CD14-positive monocyte (primary cell): ENCODE results near the gene SCAMP5. TPM values are rescaled to one million over a fixed set of nuclear protein-coding genes. Genes with fewer than 3 reads are reported as not detected.

ENCODE experiments used
- DNase-seq, 3 donors: peaks; one replicate each; pipeline ENCODE4 v3.0.0-alpha.2; 2011 to 2022
- H2AFZ ChIP-seq: 2 replicates; pipeline ENCODE4 v1.6.0; 2012; ENCODE audit warnings: mild to moderate bottlenecking, low read depth, low read length, inconsistent platforms; ENCODE audit not compliant: insufficient read depth, poor library complexity, severe bottlenecking
- H3K27ac ChIP-seq, 2 donors: 1 replicate in 1 of 2; 2 replicates in 1 of 2; pipeline ENCODE4 v1.5.1; 2012 to 2013; ENCODE audit warnings: low read length in 2 of 2, control low read depth in 1 of 2, inconsistent platforms in 1 of 2, low read depth in 1 of 2, mild to moderate bottlenecking in 1 of 2
- H3K27me3 ChIP-seq, 2 donors: one replicate each; pipeline versions ENCODE4 v1.6.0 to v1.6.1; 2011 to 2013; ENCODE audit warnings: low read length in 2 of 2; ENCODE audit not compliant: control insufficient read depth in 2 of 2, insufficient read depth in 2 of 2
- H3K36me3 ChIP-seq, 2 donors: replicated peaks in 1 of 2; 1 replicate in 1 of 2; 2 replicates in 1 of 2; pipeline versions ENCODE4 v1.5.1 to v1.6.1; 2012 to 2013; ENCODE audit warnings: low read length in 2 of 2, control low read depth in 1 of 2, inconsistent platforms in 1 of 2, mild to moderate bottlenecking in 1 of 2; ENCODE audit not compliant: insufficient read depth in 2 of 2, control insufficient read depth in 1 of 2
- H3K4me1 ChIP-seq, 2 donors: 1 replicate in 1 of 2; 2 replicates in 1 of 2; pipeline versions ENCODE4 v1.5.1 to v1.6.1; 2012 to 2013; ENCODE audit warnings: low read length in 2 of 2, control low read depth in 1 of 2, inconsistent platforms in 1 of 2, mild to moderate bottlenecking in 1 of 2, moderate library complexity in 1 of 2; ENCODE audit not compliant: insufficient read depth in 2 of 2, control insufficient read depth in 1 of 2
- H3K4me2 ChIP-seq: replicated peaks from 2 replicates; pipeline ENCODE3; 2012; ENCODE audit warnings: low read length, moderate library complexity, mild to moderate bottlenecking; ENCODE audit not compliant: poor library complexity, severe bottlenecking; ENCODE audit errors: extremely low read depth
- H3K4me3 ChIP-seq, 3 experiments: fragments of 200-600 bp in 1 of 3; sonication (generic) in 1 of 3; replicated peaks in 1 of 3; 1 replicate in 2 of 3; 2 replicates in 1 of 3; pipeline ENCODE4 v1.5.1; 2011 to 2013; ENCODE audit warnings: low read length in 3 of 3, mild to moderate bottlenecking in 3 of 3, control low read depth in 2 of 3, low read depth in 2 of 3, inconsistent platforms in 1 of 3, moderate library complexity in 1 of 3
- H3K79me2 ChIP-seq: 2 replicates; pipeline ENCODE4 v1.6.0; 2012; ENCODE audit warnings: mild to moderate bottlenecking, control low read depth, inconsistent platforms, low read length, moderate library complexity; ENCODE audit not compliant: insufficient read depth
- H3K9ac ChIP-seq: 2 replicates; pipeline ENCODE4 v1.6.0; 2017; ENCODE audit warnings: low read length, mild to moderate bottlenecking; ENCODE audit not compliant: insufficient read depth, poor library complexity, severe bottlenecking
- H3K9me3 ChIP-seq, 2 donors: replicated peaks in 1 of 2; 1 replicate in 1 of 2; 2 replicates in 1 of 2; pipeline versions ENCODE4 v1.5.1 to v1.6.1; 2012 to 2013; ENCODE audit warnings: low read length in 2 of 2, control low read depth in 1 of 2; ENCODE audit not compliant: control insufficient read depth in 1 of 2, insufficient read depth in 1 of 2
- H4K20me1 ChIP-seq: 2 replicates; pipeline ENCODE4 v1.6.0; 2012; ENCODE audit warnings: mild to moderate bottlenecking, low read length, control low read depth, moderate library complexity; ENCODE audit not compliant: insufficient read depth
- H3K27ac Mint-ChIP-seq, 7 donors: one replicate each; pipeline ENCODE4 v1.8.0; 2020; ENCODE audit warnings: mild to moderate bottlenecking in 7 of 7, mixed read lengths in 7 of 7, moderate library complexity in 6 of 7, inconsistent platforms in 2 of 7
- H3K27me3 Mint-ChIP-seq, 3 donors: one replicate each; pipeline ENCODE4 v1.8.0; 2021 to 2022; ENCODE audit warnings: low read depth in 3 of 3, mild to moderate bottlenecking in 3 of 3, mixed read lengths in 3 of 3, moderate library complexity in 3 of 3, inconsistent platforms in 1 of 3
- H3K36me3 Mint-ChIP-seq, 2 donors: one replicate each; pipeline ENCODE4 v1.8.0; 2020; ENCODE audit warnings: mixed read lengths in 2 of 2, inconsistent platforms in 1 of 2, mild to moderate bottlenecking in 1 of 2
- H3K4me1 Mint-ChIP-seq: one replicate; pipeline ENCODE4 v1.8.0; 2020; ENCODE audit warnings: mild to moderate bottlenecking, mixed read lengths
- H3K4me3 Mint-ChIP-seq, 2 donors: one replicate each; pipeline ENCODE4 v1.8.0; 2020; ENCODE audit warnings: mild to moderate bottlenecking in 2 of 2, mixed read lengths in 2 of 2, moderate library complexity in 1 of 2
- H3K9me3 Mint-ChIP-seq, 7 donors: one replicate each; pipeline ENCODE4 v1.8.0; 2020 to 2022; ENCODE audit warnings: mixed read lengths in 7 of 7, mild to moderate bottlenecking in 6 of 7, moderate library complexity in 6 of 7, inconsistent platforms in 2 of 7
- CTCF ChIP-seq: fragments of 200-600 bp; IDR thresholded peaks from one replicate; pipeline ENCODE4 v1.8.0; 2022; ENCODE audit warnings: antibody characterized with exemption, mild to moderate bottlenecking
- WGBS: methylation state at CpG from one replicate; pipeline ENCODE4 v1.1.5; 2013; ENCODE audit warnings: missing lambda C conversion rate; ENCODE audit not compliant: insufficient coverage; 5-methylcytosine and 5-hydroxymethylcytosine counted together
- intact Hi-C, 2 donors: fragments of 100-400 bp; cut with micrococcal nuclease; formaldehyde crosslinking; loops; one replicate each; pipeline versions ENCODE4 v1.15.0 to v1.15.1; 2023
- polyA plus RNA-seq, 3 donors: library from polyadenylated mRNA; depleted of rRNA in 1 of 3; unstranded in 2 of 3; stranded (reverse) in 1 of 3; fragments of 300-500 nt in 2 of 3; fragments of >200 nt in 1 of 3; fragmentation: Illumina TruSeq in 2 of 3; gene quantifications; 1 replicate in 2 of 3; 2 replicates in 1 of 3; pipeline ENCODE4 v1.2.3, GENCODE V29; 2012 to 2021

The SCAMP5 gene
- polyA plus RNA-seq, 3 donors: 0.08 to 0.32 TPM; not detected in 1

- H2AFZ ChIP-seq: no peak overlapping the region
- H3K9me3 ChIP-seq: no peaks in the 10 kb centered on the region
- 78% methylated on average over 2 of the region's 6 CpGs for WGBS
- peaks cover 31 to 39% of the 10 kb centered on the region in 2 donors for H3K36me3 Mint-ChIP-seq
- H4K20me1 ChIP-seq: no peaks in the 10 kb centered on the region
- peaks cover 0 to 1% (median 0%) of the 10 kb centered on the region in 7 donors for H3K9me3 Mint-ChIP-seq
- H3K27ac ChIP-seq: peak overlapping the region in 1 of 2 donors; percentile 70
- peaks cover 0 to 2% (median 1%) of the 10 kb centered on the region in 3 donors for H3K27me3 Mint-ChIP-seq
- no peak for TF ChIP-seq CTCF
- peak overlapping the region in 5 of 7 donors; percentile 63 to 82 (median 79) for H3K27ac Mint-ChIP-seq
- peaks cover 90% of the 10 kb centered on the region for H3K4me1 Mint-ChIP-seq
- no peak for DNase-seq
- no peaks in the 10 kb centered on the region for H3K36me3 ChIP-seq
- H3K9ac ChIP-seq: no peak overlapping the region
- no peak overlapping the region for H3K4me2 ChIP-seq
- intact Hi-C loops: loop anchor here in 1 of 2 donors (5.0 kb wide), 1 partner anchor 33 kb away; no protein-coding TSS in a partner anchor
- no peaks in the 10 kb centered on the region for H3K27me3 ChIP-seq
- no peak overlapping the region for H3K4me3 Mint-ChIP-seq
- peaks cover 15% of the 10 kb centered on the region for H3K79me2 ChIP-seq
- no peak overlapping the region for H3K4me3 ChIP-seq
- peaks cover 77 to 84% of the 10 kb centered on the region in 2 donors for H3K4me1 ChIP-seq
Measured at GRCh38 chr15:75033809-75034208, 38.4 kb downstream of the SCAMP5 start.

- Mint-ChIP-seq H3K9me3 (peaks cover 0 to 1% (median 0%) of the 10 kb centered on the region in 7 donors), H3K27ac (peak overlapping the region; percentile 68 to 90 (median 86)), H3K36me3 (peaks cover 31 to 43% of the 10 kb centered on the region in 2 donors), H3K4me3 (no peak overlapping the region), H3K27me3 (peaks cover 0 to 2% (median 1%) of the 10 kb centered on the region in 3 donors), H3K4me1 (peaks cover 91% of the 10 kb centered on the region)
- intact Hi-C loops: loop anchor here in 1 of 2 donors (5.0 kb wide), 1 partner anchor 33 kb away; no protein-coding TSS in a partner anchor
- peaks cover 77 to 84% of the 10 kb centered on the region in 2 donors for H3K4me1 ChIP-seq
- no peaks in the 10 kb centered on the region for H3K9me3 ChIP-seq
- no peaks in the 10 kb centered on the region for H3K27me3 ChIP-seq
- no peaks in the 10 kb centered on the region for H3K36me3 ChIP-seq
- 61% methylated on average over 4 of the region's 8 CpGs for WGBS
- H2AFZ ChIP-seq: no peak overlapping the region
- H3K79me2 ChIP-seq: peaks cover 13% of the 10 kb centered on the region
- DNase-seq: peak; percentile 80 to 90 (median 87)
- peak overlapping the region; percentile 6 for H3K9ac ChIP-seq
- peak overlapping the region; percentile 44 to 70 for H3K27ac ChIP-seq
- H3K4me2 ChIP-seq: no peak overlapping the region
- peak overlapping the region in 1 of 3 experiments; percentile 11 for H3K4me3 ChIP-seq
- no peaks in the 10 kb centered on the region for H4K20me1 ChIP-seq
- no peak for TF ChIP-seq CTCF
Measured at GRCh38 chr15:75034615-75035014, 39.3 kb downstream of the SCAMP5 start.
